Occipital lobe (tissue), 2 donors: Measurements from ENCODE around the gene SCN8A. TPM values are rescaled to one million over a fixed set of nuclear protein-coding genes. Genes with fewer than 3 reads are reported as not detected.
"Not testable (repeated sequence)": the region's sequence is repeated elsewhere in the genome, so short reads cannot be mapped to it uniquely, and the experiment has no call there.

Experiments used
- DNase-seq: peaks from one replicate; lab custom pipeline; 2025; lab: John Stamatoyannopoulos, UW
- total RNA-seq: library from RNA; depleted of rRNA; stranded (reverse); fragments of >200 nt; gene quantifications from one replicate; pipeline ENCODE4 v1.2.3, GENCODE V29; 2014

Gene SCN8A
- total RNA-seq, 1 donor from 2014 or later = 51.2 TPM

- DNase-seq = no peak
Observed at GRCh38 chr12:51763743-51764142, 172.7 kb downstream of the SCN8A start.

DNA sequence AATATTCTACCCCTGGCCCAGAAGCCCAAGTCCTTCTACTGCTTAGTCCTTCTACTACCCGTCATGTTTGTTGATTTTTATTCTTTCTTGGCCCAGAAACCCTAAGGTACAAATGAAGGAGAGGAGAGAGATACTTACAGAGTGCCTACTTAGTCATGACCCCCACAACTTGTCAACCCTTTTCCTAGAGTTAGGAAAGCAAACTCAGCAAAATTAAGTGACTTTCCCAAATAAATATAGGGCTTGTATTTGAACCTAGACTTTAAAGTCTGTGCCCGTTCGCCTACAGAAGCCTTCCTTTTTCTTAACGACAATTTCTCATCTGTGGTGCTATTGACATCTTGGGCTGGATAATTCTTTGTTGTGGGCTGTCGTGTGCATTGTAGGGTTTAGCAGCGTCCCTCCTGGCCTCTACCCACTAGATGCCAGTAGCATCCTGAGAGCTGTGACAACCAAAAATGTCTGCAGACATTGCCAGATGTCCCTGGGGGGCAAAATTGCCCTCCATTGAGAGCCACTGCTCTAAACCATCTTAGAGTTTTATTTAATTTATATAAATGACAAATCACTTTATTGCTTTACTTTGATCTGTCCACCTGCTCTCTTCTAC lies 175.1 kb downstream of the SCN8A start:
- no peak for DNase-seq

DNA sequence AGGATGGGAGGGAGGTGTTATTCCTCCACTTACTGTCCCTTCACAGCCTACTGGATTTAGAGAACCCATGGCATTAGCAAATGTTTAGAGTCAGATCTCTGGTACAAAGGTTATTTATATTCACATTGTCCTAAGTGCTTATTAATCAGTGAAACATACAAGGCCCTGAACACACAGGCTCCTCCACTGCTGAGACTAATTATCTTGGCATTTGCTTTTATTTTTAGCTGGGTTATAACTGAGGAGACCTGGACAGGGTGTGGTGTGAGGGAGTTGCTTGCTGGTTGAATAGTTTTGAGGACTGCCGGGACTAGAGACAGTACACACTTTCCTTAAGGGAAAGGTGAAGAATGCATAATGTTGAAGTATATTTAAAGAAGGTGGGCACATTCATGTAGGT lies 180.0 kb downstream of the SCN8A start:
- DNase-seq = no peak

GRCh38 chr12:51773145-51773869 lies 182.3 kb downstream of the SCN8A start:
- DNase-seq = no peak

GRCh38 chr12:51774933-51775332 lies 183.9 kb downstream of the SCN8A start:
- DNase-seq = no peak

- DNase-seq = no peak
Observed at GRCh38 chr12:51777457-51777856, 186.4 kb downstream of the SCN8A start.

GRCh38 chr12:51777973-51778372 lies 186.9 kb downstream of the SCN8A start:
- no peak for DNase-seq

DNA sequence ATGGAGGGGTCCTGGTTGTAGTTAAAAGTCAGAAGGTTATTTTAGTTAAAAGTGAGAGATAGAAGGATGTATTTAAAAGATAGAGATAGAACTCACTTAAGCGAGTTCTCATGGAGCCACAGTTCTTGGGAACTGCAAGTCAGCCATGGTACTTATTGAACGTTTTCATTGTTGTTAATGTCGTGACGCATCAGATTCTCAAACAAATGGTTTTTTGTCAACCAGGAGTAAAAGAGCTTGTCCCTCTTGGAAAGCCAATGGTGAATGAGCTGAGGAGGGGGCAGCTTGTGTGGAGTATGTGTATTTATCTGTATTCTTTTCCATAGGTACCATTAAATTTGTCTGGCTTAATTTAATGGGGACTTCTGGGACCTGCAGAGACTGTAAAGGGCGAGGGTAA lies 188.8 kb downstream of the SCN8A start:
- DNase-seq = no peak

GRCh38 chr12:51784688-51785087 lies 193.7 kb downstream of the SCN8A start:
- no peak for DNase-seq

DNA sequence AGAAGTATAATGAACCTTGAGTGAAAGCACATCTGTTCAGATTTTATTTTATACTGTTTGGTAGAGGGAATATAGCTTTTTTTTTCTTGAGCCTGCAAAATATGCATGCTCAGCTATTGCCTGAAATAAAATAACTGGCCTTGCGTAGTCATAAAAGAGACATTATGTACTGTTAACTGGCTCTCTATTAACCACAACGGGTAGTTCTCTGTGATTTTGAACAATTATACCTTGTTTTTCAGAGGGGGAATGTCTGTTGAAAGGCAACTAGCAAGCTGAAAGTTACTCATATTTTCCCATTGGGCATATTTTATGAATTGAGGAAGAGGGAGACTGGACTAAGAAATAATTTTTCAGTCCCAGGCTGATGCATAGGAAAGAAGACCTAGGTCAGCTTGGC lies 194.9 kb downstream of the SCN8A start:
- no peak for DNase-seq

GRCh38 chr12:51788876-51789275 lies 197.8 kb downstream of the SCN8A start:
- DNase-seq = no peak

- no peak for DNase-seq
Observed at GRCh38 chr12:51792417-51792816, 201.4 kb downstream of the SCN8A start.

DNA sequence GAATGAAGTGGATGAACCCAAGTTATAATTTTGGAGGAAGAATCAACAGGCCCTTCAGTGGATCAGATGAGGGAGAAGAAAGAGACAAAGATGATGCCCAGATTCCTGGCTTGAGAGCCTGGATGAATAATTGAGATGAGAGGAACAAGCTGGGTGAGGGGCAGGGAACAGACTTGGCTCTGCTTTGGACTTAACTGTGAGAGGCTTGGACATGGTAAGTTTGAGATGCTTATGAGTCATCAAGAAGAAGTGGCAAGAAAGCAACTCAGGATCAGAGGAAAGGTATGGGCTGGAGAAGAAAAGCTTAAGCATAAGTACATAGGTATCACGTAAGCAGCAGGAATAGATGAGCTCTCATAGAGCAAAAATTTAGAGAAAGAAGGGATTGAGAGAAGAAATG lies 202.2 kb downstream of the SCN8A start:
- DNase-seq = no peak

- DNase-seq = no peak
Observed at GRCh38 chr12:51797301-51797700, 206.3 kb downstream of the SCN8A start.

GRCh38 chr12:51798051-51798450 lies 207.0 kb downstream of the SCN8A start:
- not testable (repeated sequence) for DNase-seq

DNA sequence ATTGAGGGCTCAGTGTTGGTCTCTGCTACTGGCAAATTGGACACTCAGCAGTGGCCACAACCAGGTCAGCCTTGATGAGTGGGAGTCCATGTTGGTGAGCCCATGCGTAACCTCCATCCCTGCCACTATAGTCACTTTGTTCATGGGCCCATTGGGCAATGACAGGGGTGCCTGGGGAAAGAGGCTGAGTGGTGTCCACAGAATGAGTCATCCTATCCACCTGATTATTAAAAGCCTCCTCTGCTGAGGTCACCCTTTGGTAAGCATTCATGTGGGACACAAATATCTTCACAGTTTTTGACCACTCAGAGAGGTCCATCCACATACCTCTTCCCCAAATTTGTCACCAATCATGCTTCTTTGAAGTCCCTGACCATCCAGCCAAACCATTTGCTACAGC lies 207.5 kb downstream of the SCN8A start:
- DNase-seq = no peak

DNA sequence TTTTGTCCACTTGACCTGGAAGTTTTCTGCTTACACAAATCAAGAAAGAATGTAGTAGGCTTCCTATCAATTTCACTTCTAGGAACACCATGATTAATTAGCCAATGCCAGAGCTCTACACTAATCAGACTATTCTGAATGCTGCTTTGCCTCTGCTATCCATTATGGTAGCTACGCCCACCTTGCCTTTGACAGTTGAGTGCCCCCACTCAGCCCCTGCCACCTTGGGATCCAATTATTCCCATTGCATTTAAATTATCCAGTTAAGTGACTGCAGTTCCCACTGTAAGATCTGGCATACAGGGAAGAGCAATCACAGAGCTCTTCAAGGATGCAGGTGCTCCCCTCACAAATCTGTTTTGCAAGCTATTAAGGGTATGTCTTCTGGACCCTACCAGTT lies 210.0 kb downstream of the SCN8A start:
- DNase-seq = no peak

- no peak for DNase-seq
Observed at GRCh38 chr12:51806896-51807295, 215.9 kb downstream of the SCN8A start.

DNA sequence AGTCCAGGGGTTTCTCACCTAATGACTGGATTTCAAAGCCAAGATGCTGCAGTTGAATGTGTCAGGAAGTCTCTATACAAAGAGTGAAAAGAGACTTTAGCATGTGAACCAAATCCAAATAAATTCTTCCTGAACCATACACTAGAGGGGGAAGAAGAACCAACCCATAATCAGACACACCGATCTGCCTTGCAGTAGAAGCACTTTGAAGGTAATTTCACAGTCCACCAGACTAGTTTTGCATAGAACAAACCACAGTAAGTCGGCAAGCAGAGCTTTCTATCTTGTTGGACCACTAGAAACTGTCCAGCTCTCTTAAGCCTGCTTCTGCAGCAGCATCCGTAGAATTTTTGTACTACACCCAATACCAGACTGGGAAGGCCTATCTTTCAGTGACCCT lies 218.2 kb downstream of the SCN8A start:
- DNase-seq = no peak

- no peak for DNase-seq
Observed at GRCh38 chr12:51811203-51812202, 220.5 kb downstream of the SCN8A start.

DNA sequence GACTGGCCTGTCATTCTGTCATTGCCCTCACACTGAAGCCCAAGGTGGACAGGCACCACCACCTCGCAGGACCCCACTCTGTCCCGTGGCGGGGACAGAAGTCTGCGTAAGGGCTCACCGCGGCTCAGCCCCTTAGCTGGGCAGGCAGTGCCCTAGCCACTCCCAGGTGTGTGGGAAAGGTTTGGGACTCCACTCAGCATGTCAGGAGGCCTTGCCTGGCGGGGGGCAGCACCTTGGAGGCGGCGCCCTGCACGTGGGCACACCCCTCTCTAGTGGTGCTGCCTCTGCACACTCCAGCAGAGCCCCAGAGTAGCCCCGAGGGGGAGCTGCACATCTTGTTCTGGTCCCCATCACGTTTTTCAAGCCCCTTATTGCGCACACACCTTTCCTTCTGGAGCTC lies 221.8 kb downstream of the SCN8A start:
- DNase-seq = no peak

DNA sequence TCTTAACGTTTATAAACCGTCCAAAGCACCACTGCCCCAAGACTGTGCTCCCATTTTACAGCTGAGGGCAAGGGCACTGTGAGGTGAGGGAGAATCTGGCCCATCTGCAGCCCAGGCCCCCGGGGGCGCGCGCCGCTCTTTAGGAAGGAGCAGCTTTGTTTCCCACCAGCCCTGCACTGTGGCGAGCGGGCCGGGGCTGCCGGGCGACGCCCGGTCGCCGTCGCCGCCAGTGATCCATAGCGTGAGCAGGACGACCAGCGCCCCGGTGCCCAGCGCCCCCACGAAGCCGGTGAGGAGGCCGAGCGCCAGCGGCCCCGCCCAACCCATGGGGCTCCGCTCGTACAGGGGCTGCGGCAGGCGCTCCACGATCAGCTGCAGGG lies 222.9 kb downstream of the SCN8A start:
- DNase-seq = no peak
